ENCODE data around the gene AKAP13. TPM values are rescaled to one million over a fixed set of nuclear protein-coding genes. Genes with fewer than 3 reads are reported as not detected.

Gene AKAP13
- total and polyA plus RNA-seq, 2 of the 8 experiments (the other 6 are each of a cell fraction or from before 2014, with no cell fraction given) = 14.0 to 46.2 TPM

- no peak for TF ChIP-seq CHD7 (IDR thresholded peaks at IDR 0.05; ENCODE audit: insufficient replicate concordance, low read length)
- TF ChIP-seq CREB1 (IDR thresholded peaks at IDR 0.05) = no peak
- no peak for TF ChIP-seq KDM1A (IDR thresholded peaks at IDR 0.05; ENCODE audit: borderline replicate concordance, low read length)
- no peak for TF ChIP-seq SIRT6 (IDR thresholded peaks at IDR 0.05; ENCODE audit: low read length)
- TF ChIP-seq CBX8 (IDR thresholded peaks at IDR 0.05; ENCODE audit: borderline replicate concordance, low read depth, low read length) = no peak
- no peak for TF ChIP-seq BRCA1 (IDR thresholded peaks at IDR 0.05; ENCODE audit: low read depth, low read length)
- no peak for TF ChIP-seq TAF7 (optimal IDR thresholded peaks at IDR 0.05; ENCODE audit: borderline replicate concordance, low read depth, low read length)
- no peak for TF ChIP-seq EGR1 (IDR thresholded peaks at IDR 0.05; ENCODE audit: borderline replicate concordance, low read depth, low read length)
- no peak for TF ChIP-seq SP4 (IDR thresholded peaks at IDR 0.05; ENCODE audit: low read length)
- TF ChIP-seq NRF1 (IDR thresholded peaks at IDR 0.05; ENCODE audit: low read depth, low read length) = no peak
- TF ChIP-seq POLR2AphosphoS5 (IDR thresholded peaks at IDR 0.05; ENCODE audit: low read depth, low read length) = no peak
Measured at GRCh38 chr15:85598219-85598618, 217.8 kb downstream of the AKAP13 start (continued).

All from H1 (cell line).